GM19099 (cell line): ENCODE results near the gene MVD.
A peak's percentile ranks its signal among the peaks of the same experiment; 100 is the strongest.

Experiments
- POLR2A ChIP-seq: IDR thresholded peaks from 3 replicates; pipeline ENCODE4 v1.6.1; 2011; ENCODE audit warnings: low read depth; ENCODE audit not compliant: insufficient read length; ENCODE audit errors: extremely low read depth

Gene MVD

GRCh38 chr16:88655733-88656281, 7.1 kb downstream of the MVD start:
- no peak for TF ChIP-seq POLR2A

GRCh38 chr16:88655053-88655732, 7.7 kb downstream of the MVD start:
- no peak for TF ChIP-seq POLR2A

- no peak for TF ChIP-seq POLR2A
These were observed 8.4 kb downstream of the MVD start for GRCh38 chr16:88654363-88655052.

GRCh38 chr16:88653596-88654362, 9.1 kb downstream of the MVD start:
- no peak for TF ChIP-seq POLR2A

- no peak for TF ChIP-seq POLR2A
These were observed 9.8 kb downstream of the MVD start for GRCh38 chr16:88653101-88653500.

GRCh38 chr16:88652762-88653063, 10.2 kb downstream of the MVD start:
- TF ChIP-seq POLR2A: no peak

GRCh38 chr16:88651989-88652761, 10.7 kb downstream of the MVD start:
- TF ChIP-seq POLR2A: no peak

- TF ChIP-seq POLR2A: peak; percentile 66
These were observed 11.5 kb downstream of the MVD start for GRCh38 chr16:88651276-88651988.

GRCh38 chr16:88650749-88651275, 12.1 kb downstream of the MVD start, which contains the start of gene CYBA:
CYBA (minus strand) TSS chr16:88651053; CDS start chr16:88651013, 40 bp downstream.
- TF ChIP-seq POLR2A: peak; percentile 92

- no peak for TF ChIP-seq POLR2A
These were observed 12.8 kb downstream of the MVD start for GRCh38 chr16:88649924-88650748.

- TF ChIP-seq POLR2A: peak; percentile 9
These were observed 13.5 kb downstream of the MVD start for GRCh38 chr16:88649195-88649923.
